HG03108 (cell line): ENCODE results near the gene COPB2.
"Not testable (repeated sequence)": the region's sequence is repeated elsewhere in the genome, so short reads cannot be mapped to it uniquely, and the experiment has no call there.

Experiments
- ATAC-seq: cut with Tn5 transposase; IDR thresholded peaks from one replicate; pipeline ENCODE4 v1.9.1; 2021; ENCODE audit warnings: moderate library complexity; ENCODE audit not compliant: unreplicated experiment

The COPB2 gene

GRCh38 chr3:139389552-139390368 is at the start of gene COPB2:
Gene COPB2, minus strand, starts transcription at chr3:139389647. Its CDS starts 97 bp downstream, at chr3:139389550.
- peak; percentile 99 for ATAC-seq

DNA sequence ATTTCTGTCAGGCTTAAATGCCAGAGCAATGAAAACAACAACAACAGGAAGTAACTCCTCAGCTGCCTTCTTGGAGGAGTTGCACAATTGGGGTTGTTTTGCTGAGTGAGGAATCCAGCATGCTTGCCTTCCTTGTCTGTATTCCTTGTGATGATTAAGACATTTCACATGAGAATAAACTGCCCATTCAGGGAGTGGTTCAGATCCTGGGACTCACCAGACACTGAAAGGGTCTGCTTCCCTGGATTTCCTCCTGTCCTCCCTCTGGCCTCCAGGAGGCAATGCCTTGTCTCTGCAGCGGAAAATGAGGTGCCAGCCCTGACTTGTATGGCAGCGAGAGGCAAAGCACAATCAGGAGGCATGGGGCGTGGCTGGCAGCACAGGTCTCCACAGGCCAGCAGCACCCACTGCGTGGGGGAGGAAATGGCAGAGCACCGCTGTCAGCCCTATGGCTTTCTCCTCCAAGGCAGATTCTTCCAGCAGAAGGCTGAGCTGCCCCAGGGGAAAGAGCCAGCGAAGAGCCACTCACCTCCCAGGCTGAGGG is 45.4 kb upstream of the COPB2 start:
- no peak for ATAC-seq

- no peak for ATAC-seq
These were observed 44.8 kb upstream of the COPB2 start for GRCh38 chr3:139434228-139434627.

DNA sequence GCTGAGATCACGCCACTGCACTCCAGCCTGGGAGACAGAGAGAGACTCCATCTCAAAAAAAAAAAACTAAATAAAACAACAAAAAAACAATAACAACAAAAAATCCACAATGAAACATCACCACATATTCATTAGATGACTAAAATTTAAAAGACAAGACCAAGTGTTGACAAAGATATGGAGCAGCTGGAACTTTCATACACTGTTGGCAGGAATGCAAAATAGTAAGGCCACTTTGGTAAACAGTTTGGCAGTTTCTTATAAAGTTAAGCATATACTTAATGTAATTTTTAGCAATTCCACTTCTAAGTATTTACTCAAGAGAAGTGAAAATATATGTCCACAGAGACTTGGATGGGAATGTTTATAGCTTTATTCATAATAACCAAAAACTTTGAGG is 43.6 kb upstream of the COPB2 start:
- ATAC-seq, result no peak

GRCh38 chr3:139430493-139430892 is 41.0 kb upstream of the COPB2 start:
- no peak for ATAC-seq

GRCh38 chr3:139427283-139428060 is 38.0 kb upstream of the COPB2 start:
- peak; percentile 67 for ATAC-seq

- no peak for ATAC-seq
These were observed 36.4 kb upstream of the COPB2 start for GRCh38 chr3:139425745-139426400.

GRCh38 chr3:139423232-139423631 is 33.8 kb upstream of the COPB2 start:
- ATAC-seq, result no peak

GRCh38 chr3:139421460-139421859 is 32.0 kb upstream of the COPB2 start:
- no peak for ATAC-seq

DNA sequence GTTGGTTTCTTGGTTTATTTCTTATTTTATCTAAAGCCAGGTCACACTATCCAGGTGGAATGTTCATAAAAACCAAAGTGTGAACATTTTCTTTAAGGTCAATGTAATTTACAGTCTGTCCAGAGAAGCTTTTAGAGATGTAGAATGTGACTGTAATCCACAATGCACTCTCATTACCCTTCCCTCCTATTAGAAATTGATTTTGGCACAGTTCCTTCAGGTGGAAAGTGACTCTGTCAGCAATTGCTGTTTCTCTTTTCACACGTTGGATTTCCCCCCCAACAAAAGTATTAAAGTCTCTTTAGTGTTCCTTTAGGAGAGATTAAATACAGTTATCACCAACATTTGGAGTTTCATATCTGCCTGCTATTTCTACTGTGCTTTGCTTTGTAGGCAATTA is 31.6 kb upstream of the COPB2 start:
- ATAC-seq, result no peak

- ATAC-seq, result no peak
These were observed 28.7 kb upstream of the COPB2 start for GRCh38 chr3:139418144-139418543.

DNA sequence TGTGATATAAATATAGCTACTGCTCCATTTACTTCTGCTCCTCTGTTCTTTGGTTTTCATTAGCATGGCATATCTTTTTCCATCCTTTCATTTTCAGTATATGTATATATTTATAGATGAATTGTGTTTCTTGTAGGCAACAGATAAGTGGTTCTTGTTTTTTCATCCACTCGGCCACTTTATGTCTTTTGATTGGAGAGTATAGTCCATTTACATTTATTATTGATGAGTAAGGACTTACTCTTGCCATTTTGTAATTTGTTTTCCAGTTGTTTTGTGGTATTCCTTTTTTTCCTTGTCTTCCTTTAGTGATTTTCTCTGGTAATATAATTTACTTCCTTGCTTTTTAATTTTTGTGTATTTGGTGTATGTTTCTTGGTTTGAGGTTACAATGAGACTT is 26.8 kb upstream of the COPB2 start:
- ATAC-seq, result no peak

- ATAC-seq, result no peak
These were observed 25.3 kb upstream of the COPB2 start for GRCh38 chr3:139414608-139415224.

- ATAC-seq, result not testable (repeated sequence)
These were observed 23.4 kb upstream of the COPB2 start for GRCh38 chr3:139412891-139413290.

GRCh38 chr3:139401155-139401554 is 11.7 kb upstream of the COPB2 start:
- ATAC-seq, result not testable (repeated sequence)

DNA sequence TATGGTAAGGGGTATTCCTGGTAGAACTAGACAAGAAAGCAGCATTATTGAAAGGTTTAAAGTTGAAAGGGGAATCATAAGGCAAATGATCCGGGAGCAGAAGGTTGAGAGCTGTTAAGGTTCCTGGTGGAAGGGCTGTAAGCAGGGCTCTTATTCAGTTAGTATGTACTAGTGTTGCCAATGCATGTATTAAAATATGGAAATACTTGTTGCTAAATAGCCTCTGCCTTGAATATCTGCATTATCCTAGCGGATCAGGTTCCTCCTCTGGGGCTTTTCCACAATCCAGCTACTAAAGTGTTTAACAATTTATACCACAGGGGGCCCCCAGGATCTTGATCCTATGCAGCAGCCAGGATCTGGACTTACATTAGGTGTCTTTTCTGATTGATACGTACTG is 7.3 kb upstream of the COPB2 start:
- ATAC-seq, result no peak

DNA sequence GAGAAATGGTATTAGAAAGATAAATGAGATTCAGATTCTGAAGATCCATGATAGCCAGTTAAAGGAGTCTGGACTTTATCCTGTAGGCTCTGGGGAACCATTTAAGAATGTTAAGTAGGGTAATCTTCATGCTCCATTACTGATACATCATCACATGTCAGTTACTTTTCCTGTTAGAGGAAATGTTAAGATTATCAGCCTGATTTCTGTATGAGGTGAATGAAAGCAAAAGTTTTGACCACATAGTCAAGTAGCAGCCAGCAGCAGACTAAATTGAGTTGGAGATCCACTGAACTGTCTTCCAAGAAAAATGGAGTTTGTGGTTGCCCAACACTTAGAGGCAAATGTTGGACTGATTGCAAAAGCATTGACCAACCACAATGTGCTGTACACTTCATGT is 4.7 kb upstream of the COPB2 start:
- ATAC-seq, result no peak

DNA sequence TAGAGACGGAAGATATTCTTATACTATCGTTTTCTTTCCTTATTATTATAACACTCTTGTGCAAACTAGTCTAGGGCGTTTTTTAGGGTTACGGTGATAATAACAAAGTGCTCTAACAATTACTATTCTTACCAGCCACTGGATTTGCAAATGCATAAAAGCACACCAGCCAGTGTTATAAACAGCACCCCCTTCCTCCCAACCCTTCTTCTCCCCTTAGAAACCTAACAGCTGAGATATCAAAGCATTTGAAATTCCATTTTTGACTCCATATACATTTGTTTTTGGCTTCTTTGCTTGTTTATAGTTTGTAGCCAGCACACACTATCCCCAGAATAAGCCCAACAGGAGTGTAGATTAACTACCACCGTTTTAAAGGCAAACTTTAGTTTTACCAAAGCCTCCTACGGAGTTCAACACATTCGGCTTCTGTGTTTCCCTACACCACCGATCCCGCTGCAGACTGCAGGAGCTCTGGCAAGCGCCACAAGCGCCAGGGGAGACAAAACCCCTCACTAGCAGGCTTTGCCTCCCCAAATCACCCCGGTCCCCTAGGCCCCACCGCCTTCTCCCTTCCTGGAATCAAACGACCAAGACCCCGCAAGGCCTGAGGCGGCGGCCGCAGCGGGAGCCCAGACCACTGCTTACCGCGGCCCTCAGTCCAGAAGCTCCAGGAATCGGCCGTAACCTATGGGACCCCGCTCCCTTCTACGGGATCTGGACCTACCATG is 461 bp downstream of the COPB2 start:
- no peak for ATAC-seq

GRCh38 chr3:139388077-139388476 is 1.4 kb downstream of the COPB2 start:
- ATAC-seq, result no peak

DNA sequence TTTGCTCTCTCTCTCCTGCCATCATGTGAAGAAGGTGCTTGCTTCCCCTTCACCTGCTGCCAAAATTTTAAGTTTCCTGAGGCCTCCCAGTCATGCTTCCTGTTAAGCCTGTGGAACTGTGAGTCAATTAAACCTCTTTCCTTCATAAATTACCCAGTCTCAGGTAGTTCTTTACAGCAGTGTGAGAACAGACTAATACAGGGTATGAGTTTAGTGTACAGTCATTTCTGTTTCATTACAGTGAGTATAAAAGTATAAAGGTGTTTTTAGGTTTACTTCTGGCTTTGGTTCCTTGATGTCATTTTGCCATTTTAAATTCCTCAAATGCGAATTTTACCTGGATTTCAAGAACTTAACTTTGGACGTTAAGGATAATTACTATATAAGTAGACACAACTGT is 7.2 kb downstream of the COPB2 start:
- not testable (repeated sequence) for ATAC-seq
